Neural progenitor cell (in vitro differentiated cells): Measurements from ENCODE around the gene ORC3. TPM values are rescaled to one million over a fixed set of nuclear protein-coding genes. Genes with fewer than 3 reads are reported as not detected.

Experiments used
- DNase-seq: peaks from one replicate; pipeline ENCODE4 v3.0.0-alpha.2; 2016; ENCODE audit warnings: low spot score
- H2AFZ ChIP-seq: fragments of 200-600 bp; sonication (generic); replicated peaks from 2 replicates; pipeline ENCODE4 v1.6.1; 2016; ENCODE audit warnings: antibody characterized with exemption
- H3F3A ChIP-seq: fragments of 200-600 bp; sonication (generic); 2 replicates; pipeline ENCODE4 v1.6.1; 2016; ENCODE audit warnings: antibody characterized with exemption, low read depth
- H3K27ac ChIP-seq: fragments of 200-600 bp; sonication (generic); 2 replicates; pipeline ENCODE4 v1.5.1; 2016; ENCODE audit warnings: mild to moderate bottlenecking
- H3K27me3 ChIP-seq: fragments of 200-600 bp; sonication (generic); 2 replicates; pipeline ENCODE4 v1.6.1; 2016; ENCODE audit warnings: mild to moderate bottlenecking, moderate library complexity
- H3K36me3 ChIP-seq: fragments of 200-600 bp; sonication (generic); 2 replicates; pipeline ENCODE4 v1.5.1; 2016
- H3K4me1 ChIP-seq: fragments of 200-600 bp; sonication (generic); 2 replicates; pipeline ENCODE4 v1.6.1; 2016; ENCODE audit warnings: mixed run types
- H3K4me2 ChIP-seq: fragments of 200-600 bp; sonication (generic); 2 replicates; pipeline ENCODE4 v1.6.1; 2016
- H3K4me3 ChIP-seq: fragments of 200-600 bp; sonication (generic); 2 replicates; pipeline ENCODE4 v1.5.1; 2016
- H3K79me2 ChIP-seq: fragments of 200-600 bp; sonication (generic); 2 replicates; pipeline ENCODE4 v1.6.1; 2016; ENCODE audit warnings: low read depth
- H3K9ac ChIP-seq: fragments of 200-600 bp; sonication (generic); 2 replicates; pipeline ENCODE4 v1.6.1; 2016
- H3K9me3 ChIP-seq: fragments of 200-600 bp; sonication (generic); 2 replicates; pipeline ENCODE4 v1.5.1; 2016; ENCODE audit warnings: low read depth
- H4K20me1 ChIP-seq: fragments of 200-600 bp; sonication (generic); 2 replicates; pipeline ENCODE4 v1.6.1; 2016; ENCODE audit warnings: low read depth
- H3K27ac Mint-ChIP-seq: 3 replicates; pipeline ENCODE4 v1.8.0; 2021; ENCODE audit warnings: mixed read lengths
- H3K27me3 Mint-ChIP-seq: 2 replicates; pipeline ENCODE4 v1.8.0; 2022; ENCODE audit warnings: low read depth, mild to moderate bottlenecking, inconsistent platforms, moderate library complexity, mixed read lengths; ENCODE audit not compliant: insufficient read depth
- H3K36me3 Mint-ChIP-seq: 3 replicates; pipeline ENCODE4 v1.8.0; 2021; ENCODE audit warnings: mixed read lengths
- H3K4me1 Mint-ChIP-seq: 3 replicates; pipeline ENCODE4 v1.8.0; 2021; ENCODE audit warnings: mixed read lengths
- H3K4me3 Mint-ChIP-seq: 3 replicates; pipeline ENCODE4 v1.8.0; 2021; ENCODE audit warnings: mild to moderate bottlenecking, moderate library complexity, mixed read lengths
- H3K9me3 Mint-ChIP-seq: 3 replicates; pipeline ENCODE4 v1.8.0; 2020; ENCODE audit warnings: mixed read lengths
- EZH2 ChIP-seq: fragments of 200-600 bp; sonication (generic); IDR thresholded peaks from 2 replicates; pipeline ENCODE4 v1.6.1; 2017; ENCODE audit warnings: antibody characterized with exemption, mild to moderate bottlenecking, moderate library complexity
- EZH2phosphoT487 ChIP-seq: fragments of 200-600 bp; sonication (generic); IDR thresholded peaks from 2 replicates; pipeline ENCODE4 v1.6.1; 2017; ENCODE audit warnings: antibody characterized with exemption
- total RNA-seq: library from RNA; depleted of rRNA; stranded (reverse); fragments of >200 nt; gene quantifications from 2 replicates; pipeline ENCODE4 v1.2.3, GENCODE V29; 2015; ENCODE audit warnings: low replicate concordance
- TF ChIP-seq, protein P1 (sequence below): fragments of 200-600 bp; sonication (generic); IDR thresholded peaks from 2 replicates; pipeline ENCODE4 v1.5.1; 2017; ENCODE audit warnings: antibody characterized with exemption, mild to moderate bottlenecking

ORC3 gene
- total RNA-seq, 1 donor from 2014 or later = 99.3 TPM

DNA sequence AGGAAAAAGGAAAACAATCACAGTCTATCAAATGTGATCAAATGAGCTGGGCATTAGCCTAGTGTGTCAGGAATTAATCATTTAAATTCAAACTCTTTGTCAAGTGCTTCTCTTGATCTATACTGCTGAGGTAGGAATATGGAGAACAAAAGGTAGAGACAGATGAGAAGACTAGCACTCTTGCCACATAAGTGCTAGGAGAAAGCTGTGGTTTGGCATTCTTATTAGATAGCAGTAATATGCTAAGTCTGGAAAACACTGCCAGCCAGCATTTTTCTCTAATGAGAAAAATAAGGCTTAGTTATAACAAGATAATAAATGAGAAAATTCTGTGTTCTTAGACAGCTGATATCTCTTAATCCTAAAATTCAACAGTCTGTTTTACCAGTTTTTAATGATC lies 38.9 kb downstream of the ORC3 start:
- Mint-ChIP-seq H3K27me3 (no peaks in the 10 kb centered on the region), H3K9me3 (no peaks in the 10 kb centered on the region), H3K36me3 (peaks cover 17% of the 10 kb centered on the region), H3K27ac (no peak overlapping the region), H3K4me3 (no peak overlapping the region), H3K4me1 (peaks cover 4% of the 10 kb centered on the region)
- Histone ChIP-seq H3F3A (no peaks in the 10 kb centered on the region), H3K9ac (no peak overlapping the region), H2AFZ (no peak overlapping the region), H3K27ac (no peak overlapping the region), H3K9me3 (no peaks in the 10 kb centered on the region), H3K36me3 (peaks cover 4% of the 10 kb centered on the region), H3K4me2 (no peak overlapping the region), H3K79me2 (no peaks in the 10 kb centered on the region), H4K20me1 (no peaks in the 10 kb centered on the region), H3K27me3 (no peaks in the 10 kb centered on the region), H3K4me3 (no peak overlapping the region), H3K4me1 (no peaks in the 10 kb centered on the region)
- DNase-seq = no peak
- TF ChIP-seq EZH2 = no peak
- TF ChIP-seq EZH2phosphoT487 = no peak
- TF ChIP-seq, protein P1, sequence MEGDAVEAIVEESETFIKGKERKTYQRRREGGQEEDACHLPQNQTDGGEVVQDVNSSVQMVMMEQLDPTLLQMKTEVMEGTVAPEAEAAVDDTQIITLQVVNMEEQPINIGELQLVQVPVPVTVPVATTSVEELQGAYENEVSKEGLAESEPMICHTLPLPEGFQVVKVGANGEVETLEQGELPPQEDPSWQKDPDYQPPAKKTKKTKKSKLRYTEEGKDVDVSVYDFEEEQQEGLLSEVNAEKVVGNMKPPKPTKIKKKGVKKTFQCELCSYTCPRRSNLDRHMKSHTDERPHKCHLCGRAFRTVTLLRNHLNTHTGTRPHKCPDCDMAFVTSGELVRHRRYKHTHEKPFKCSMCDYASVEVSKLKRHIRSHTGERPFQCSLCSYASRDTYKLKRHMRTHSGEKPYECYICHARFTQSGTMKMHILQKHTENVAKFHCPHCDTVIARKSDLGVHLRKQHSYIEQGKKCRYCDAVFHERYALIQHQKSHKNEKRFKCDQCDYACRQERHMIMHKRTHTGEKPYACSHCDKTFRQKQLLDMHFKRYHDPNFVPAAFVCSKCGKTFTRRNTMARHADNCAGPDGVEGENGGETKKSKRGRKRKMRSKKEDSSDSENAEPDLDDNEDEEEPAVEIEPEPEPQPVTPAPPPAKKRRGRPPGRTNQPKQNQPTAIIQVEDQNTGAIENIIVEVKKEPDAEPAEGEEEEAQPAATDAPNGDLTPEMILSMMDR = no peak

DNA sequence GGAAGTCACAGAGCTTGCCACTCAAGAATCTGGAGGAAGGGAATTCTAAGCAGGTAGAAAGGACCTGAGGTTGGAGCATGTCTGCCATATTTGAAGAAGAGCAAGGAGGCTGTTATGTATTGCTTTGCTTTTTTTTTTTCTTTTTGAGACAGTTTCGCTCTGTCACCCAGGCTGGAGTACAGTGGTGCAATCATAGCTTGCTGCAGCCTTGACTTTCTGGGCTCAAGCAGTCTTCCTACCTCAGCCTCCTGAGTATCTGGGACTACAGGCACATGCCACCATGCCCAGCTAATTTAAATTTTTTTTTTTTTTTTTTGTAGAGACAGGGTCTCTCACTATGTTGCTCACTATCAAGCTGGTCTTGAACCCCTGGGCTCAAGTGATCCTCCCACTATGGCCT lies 40.8 kb downstream of the ORC3 start:
- TF ChIP-seq EZH2phosphoT487 = no peak
- no peak for TF ChIP-seq EZH2
- TF ChIP-seq, protein P1 = no peak
- Histone ChIP-seq H3K27ac (no peak overlapping the region), H3K4me3 (no peak overlapping the region), H3K79me2 (no peaks in the 10 kb centered on the region), H3K4me1 (no peaks in the 10 kb centered on the region), H3F3A (no peaks in the 10 kb centered on the region), H4K20me1 (no peaks in the 10 kb centered on the region), H3K4me2 (no peak overlapping the region), H3K36me3 (peaks cover 4% of the 10 kb centered on the region), H2AFZ (no peak overlapping the region), H3K9ac (no peak overlapping the region), H3K27me3 (no peaks in the 10 kb centered on the region), H3K9me3 (no peaks in the 10 kb centered on the region)
- H3K27ac Mint-ChIP-seq = no peak overlapping the region
- H3K4me1 Mint-ChIP-seq = peaks cover 4% of the 10 kb centered on the region
- peaks cover 11% of the 10 kb centered on the region for H3K36me3 Mint-ChIP-seq
- H3K9me3 Mint-ChIP-seq = no peaks in the 10 kb centered on the region
- DNase-seq = no peak
- no peak overlapping the region for H3K4me3 Mint-ChIP-seq
- H3K27me3 Mint-ChIP-seq = no peaks in the 10 kb centered on the region

DNA sequence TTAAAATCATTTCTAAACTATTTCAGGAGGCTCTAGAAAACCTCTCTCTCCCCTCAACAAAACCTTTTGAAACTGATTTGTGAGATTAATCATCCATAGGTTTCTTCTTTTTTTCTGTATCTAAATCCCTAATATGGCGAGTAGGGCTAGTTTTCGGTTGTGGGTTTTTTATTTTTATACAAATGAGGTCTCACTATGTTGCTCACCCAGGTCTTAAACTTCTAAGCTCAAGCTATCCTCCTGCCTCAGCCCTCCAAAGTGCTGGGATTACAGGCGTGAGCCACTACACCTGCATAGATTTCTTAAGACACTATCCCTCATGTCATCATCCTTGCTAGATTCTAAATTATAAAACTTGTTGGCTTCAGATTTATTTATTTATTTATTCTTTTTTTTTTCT lies 43.9 kb downstream of the ORC3 start:
- H3K4me1 Mint-ChIP-seq = no peaks in the 10 kb centered on the region
- Histone ChIP-seq H3K79me2 (no peaks in the 10 kb centered on the region), H3K4me3 (no peak overlapping the region), H3K4me2 (no peak overlapping the region), H3K27ac (no peak overlapping the region), H2AFZ (no peak overlapping the region), H3K9me3 (no peaks in the 10 kb centered on the region), H3K9ac (no peak overlapping the region), H4K20me1 (no peaks in the 10 kb centered on the region), H3F3A (no peaks in the 10 kb centered on the region), H3K4me1 (no peaks in the 10 kb centered on the region), H3K36me3 (peaks cover 8% of the 10 kb centered on the region), H3K27me3 (no peaks in the 10 kb centered on the region)
- no peak overlapping the region for H3K4me3 Mint-ChIP-seq
- TF ChIP-seq EZH2 = no peak
- no peak for TF ChIP-seq EZH2phosphoT487
- TF ChIP-seq, protein P1 = no peak
- peaks cover 6% of the 10 kb centered on the region for H3K36me3 Mint-ChIP-seq
- no peaks in the 10 kb centered on the region for H3K9me3 Mint-ChIP-seq
- H3K27ac Mint-ChIP-seq = no peak overlapping the region
- no peak for DNase-seq
- no peaks in the 10 kb centered on the region for H3K27me3 Mint-ChIP-seq

DNA sequence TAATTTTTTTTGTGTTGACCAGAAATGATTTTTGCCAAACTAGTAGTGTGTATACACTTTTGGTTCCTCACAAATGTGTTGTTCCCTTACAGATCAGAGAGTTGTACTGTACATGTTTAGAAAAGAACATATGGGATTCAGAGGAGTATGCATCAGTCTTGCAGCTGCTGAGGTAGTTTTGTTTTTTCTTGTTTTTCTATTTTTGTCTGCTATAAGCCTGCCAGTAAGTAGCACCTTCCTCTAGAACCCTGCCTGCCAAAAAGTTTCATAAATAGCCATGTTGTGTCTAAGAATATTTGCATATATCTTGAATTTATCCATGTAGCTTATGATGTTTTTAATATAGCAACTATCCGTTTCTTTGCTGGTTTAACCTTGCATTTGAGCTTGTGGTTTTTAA lies 46.4 kb downstream of the ORC3 start:
- Histone ChIP-seq H3K9me3 (no peaks in the 10 kb centered on the region), H3K79me2 (no peaks in the 10 kb centered on the region), H3K27ac (no peak overlapping the region), H3K9ac (no peak overlapping the region), H2AFZ (no peak overlapping the region), H3K27me3 (no peaks in the 10 kb centered on the region), H3K4me2 (no peak overlapping the region), H3F3A (no peaks in the 10 kb centered on the region), H3K36me3 (peaks cover 8% of the 10 kb centered on the region), H3K4me1 (no peaks in the 10 kb centered on the region), H3K4me3 (no peak overlapping the region), H4K20me1 (no peaks in the 10 kb centered on the region)
- no peaks in the 10 kb centered on the region for H3K27me3 Mint-ChIP-seq
- H3K4me3 Mint-ChIP-seq = no peak overlapping the region
- no peak overlapping the region for H3K27ac Mint-ChIP-seq
- H3K36me3 Mint-ChIP-seq = peaks cover 6% of the 10 kb centered on the region
- H3K4me1 Mint-ChIP-seq = no peaks in the 10 kb centered on the region
- H3K9me3 Mint-ChIP-seq = no peaks in the 10 kb centered on the region
- no peak for DNase-seq
- TF ChIP-seq, protein P1 = no peak
- no peak for TF ChIP-seq EZH2phosphoT487
- no peak for TF ChIP-seq EZH2
